ENCODE results near the gene SDK2.

The SDK2 gene

DNA sequence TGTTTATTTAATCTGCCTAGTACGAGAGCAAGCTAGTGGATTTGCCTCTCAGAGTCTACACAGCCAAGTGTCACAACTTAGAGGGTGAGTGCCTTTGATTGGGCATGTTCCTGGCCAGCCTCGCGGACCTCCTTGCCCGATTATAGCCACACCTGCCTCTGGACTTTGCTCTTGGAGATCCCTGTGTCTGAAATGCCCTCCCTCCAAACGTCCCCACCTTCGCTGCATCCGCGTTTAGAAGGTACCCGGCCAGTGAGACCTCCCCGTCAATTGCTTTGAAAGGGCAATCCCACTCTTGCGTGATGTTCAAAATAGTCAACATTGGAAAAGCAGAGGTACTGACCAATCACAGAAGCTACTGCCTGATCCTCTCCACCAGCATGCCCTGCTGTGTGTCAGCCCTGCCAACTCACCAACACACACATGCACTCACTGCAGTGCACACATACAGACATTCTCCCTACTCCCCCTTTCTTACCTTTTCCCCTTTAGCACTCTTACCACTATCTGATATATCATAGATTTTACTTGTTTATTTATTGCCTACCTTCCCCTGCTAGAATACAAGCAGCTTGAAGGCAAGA lies 6.5 kb upstream of the SDK2 start:
- DNase-seq (ENCODE audit: low read depth): no peak

DNA sequence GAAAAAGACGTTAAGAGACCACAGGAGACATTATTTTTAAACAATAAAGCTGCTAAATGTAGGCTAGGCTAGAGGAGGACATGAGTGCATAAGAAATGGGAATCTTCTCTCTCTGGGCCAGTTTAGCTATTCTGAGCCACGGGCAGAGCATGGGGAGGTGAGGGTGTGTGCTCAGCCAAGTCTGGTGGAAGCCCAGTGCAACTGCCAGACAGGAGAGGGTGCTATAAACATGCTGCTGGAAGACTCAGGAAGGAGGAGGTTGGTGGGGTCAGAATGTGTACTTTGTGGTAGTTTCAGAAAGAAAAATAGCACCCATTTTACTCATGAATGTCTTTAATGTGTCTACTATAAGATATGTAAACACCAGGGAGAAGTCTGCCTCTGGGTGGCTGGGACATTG lies 5.9 kb upstream of the SDK2 start:
- no peak for DNase-seq (ENCODE audit: low read depth)

DNA sequence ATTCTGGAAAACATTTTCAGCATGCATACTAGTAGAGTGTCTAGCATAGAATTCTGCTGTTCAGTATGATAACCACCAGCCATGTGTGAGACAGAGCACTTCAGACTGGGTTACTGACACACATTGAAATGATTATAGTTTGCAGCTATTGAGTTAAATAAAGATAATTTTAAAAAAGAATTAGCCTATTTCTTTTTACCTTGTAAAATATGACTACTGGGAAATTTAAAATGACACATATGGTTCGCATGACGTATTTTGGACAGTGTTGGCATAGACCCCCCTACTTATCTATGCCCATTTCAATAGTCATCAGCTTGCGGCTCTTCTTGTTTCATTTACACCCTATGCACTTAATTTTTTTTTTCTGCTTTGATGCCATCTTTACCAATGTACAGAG lies 4.7 kb upstream of the SDK2 start:
- DNase-seq (ENCODE audit: low read depth): no peak

DNA sequence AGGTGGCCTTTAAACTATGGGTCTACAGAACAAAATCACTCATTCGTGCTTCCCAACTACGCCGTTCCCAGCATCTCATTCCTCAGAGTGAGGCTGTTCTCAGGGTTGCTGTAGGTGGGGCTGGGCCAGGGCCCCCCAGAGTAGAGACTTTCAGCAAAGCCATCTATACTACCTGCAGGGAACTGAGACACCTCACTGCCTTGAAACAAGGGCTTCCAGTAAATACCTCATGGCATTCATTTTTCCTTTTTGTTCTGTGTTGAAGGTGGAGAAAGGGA lies 4.2 kb upstream of the SDK2 start:
- no peak for DNase-seq (ENCODE audit: low read depth)

DNA sequence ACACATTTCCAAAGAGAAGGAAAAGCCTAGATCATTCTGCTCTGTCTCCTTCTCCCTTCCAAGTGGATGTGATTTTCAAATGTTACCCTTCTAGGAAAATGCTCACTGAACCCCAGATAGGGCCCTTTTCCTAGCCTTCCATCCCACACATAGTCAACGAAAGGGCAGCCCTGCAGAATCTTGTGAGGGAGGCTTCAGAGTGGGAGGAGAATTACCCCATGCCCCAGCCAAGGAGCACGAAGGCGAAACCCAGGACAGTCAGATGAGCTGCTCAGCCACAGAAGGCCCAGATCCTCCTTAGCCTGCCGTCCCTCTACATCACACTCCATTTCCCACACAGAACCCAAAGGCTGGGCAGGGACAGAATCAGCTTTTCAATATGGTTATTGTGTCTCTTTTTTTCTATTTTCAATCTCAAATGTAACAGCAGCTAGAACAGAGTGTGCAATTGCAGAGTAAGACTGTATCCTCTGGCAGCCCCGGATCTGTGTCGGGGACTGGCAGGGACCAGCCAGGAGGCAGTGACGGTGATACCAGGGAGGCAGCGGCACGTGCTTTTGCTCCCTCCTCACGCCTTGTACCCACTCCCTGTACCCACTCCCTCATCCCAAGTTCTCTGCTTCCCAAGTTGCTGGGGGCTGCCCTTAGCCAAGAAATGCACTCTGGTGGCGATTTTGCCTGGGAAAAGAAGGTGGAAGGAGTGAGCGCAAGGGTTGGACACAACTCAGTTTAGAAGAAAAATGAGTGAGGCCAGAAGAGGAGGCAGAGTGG lies 3.7 kb upstream of the SDK2 start:
- DNase-seq (ENCODE audit: low read depth): no peak

DNA sequence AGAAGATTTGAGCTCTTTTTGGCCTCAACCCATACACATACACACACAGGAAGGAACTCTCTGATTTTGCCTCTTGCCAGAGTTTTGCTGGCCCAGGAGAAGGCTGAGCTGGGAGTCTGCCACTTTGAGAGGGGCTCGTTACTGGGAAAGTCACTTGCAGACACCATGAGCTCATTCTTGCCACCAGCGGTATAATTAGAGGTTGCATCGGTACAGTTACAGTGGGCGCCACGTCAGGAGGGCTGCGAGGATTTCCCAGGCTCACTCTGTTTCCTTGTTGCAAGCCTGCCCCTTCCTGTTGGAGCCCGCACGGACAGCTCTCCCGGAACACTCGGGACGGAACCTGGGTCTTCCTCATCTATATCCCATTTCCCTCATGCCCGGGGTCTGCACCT lies 3.1 kb upstream of the SDK2 start:
- no peak for DNase-seq (ENCODE audit: low read depth)

DNA sequence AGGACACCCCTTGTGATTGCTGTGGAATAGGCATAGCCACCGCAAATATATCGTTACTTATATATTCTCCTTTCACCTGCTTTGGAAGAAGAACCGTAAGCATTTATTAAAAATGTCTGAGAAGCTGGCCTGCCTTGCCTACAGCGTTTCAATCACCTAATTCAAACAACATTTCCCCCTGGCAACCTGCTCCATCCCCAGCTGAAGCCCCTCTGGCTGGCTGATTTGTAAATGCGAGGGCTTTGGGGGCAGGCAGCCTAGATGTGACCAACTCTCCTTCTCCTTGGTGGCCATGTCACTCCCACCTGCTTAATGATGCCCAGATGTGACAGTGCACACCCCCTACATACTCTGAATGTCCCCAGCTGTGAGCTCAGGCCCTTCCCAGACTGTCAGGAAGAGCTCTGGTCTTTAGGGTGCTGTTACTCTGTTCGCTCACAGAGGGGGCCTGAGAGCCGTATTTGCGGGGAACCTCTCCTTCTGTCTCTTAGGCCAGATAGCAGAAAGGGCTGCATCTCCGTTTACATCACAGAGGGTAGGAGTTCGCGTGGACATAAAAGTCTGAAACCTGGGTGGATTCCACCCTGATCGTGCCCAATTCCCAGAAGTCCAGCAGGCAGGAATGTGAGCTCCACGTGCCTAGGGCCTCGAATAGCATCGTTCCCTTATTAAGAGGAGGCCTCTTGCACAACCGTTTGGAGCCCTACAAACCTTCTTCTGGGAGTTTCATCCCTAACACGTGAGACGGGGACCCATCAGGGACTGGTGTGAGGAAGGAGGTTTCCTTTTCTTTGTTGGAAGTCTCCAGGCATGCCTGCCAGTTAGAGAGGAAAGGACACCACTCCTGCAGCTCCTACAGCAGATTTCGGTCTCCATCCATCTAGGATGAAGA lies 2.4 kb upstream of the SDK2 start:
- DNase-seq (ENCODE audit: low read depth): no peak

DNA sequence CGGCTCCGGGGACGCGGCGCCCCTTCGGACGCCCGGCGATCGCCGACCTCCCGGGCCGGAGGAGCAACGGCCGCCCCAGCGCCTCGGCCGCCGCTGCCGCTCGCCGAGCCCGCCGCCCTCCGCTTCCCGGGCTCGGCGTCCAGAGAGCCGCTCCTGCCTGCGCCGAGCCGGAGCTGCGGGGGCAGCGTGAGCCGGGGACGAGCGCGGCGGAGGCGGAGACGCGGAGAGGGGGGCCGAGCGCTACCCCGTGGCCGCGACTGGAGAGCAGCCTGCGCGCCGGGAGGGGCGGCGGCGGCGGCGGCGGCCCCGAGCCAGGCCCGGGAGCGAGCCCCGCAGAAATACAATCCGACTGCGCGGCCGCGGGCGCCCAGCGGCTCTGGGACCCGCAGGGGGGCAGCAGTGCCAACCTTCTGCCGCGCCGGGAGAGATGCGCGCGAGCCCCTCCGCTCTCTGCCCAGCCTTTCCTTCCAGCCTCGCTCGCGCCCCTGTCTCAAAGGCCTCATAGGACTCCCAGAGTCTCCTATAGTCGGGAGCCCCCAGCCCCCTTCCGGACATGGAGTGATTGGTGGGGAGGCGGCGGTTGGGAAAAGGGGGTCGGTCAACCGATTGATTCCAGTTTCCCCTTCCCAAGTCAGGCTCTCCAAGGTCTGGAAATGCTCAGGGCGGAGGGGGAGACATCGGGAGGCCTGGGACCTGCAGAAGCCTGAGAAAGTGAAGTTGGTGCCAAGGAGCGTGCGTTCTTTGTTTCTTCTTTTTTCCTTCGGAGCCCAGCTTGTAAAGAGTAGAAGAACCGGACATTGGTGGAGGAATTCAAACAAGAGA lies 1.0 kb upstream of the SDK2 start:
- no peak for DNase-seq (ENCODE audit: low read depth)

DNA sequence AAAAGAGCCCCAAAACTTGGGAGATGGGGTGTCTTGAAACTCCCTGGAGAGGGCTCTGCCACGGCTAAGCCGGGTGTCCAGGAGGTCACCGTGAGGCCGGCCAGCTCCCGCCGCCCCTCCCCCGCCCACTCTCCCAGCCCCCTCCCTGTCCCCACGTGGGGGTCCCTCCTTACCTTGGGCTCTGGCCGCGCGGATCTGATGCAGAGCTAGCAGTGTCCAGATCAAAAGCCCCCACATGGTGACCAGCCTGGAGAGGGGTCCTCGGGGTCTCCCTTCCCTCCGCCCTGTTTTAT lies 447 bp downstream of the SDK2 start:
- DNase-seq (ENCODE audit: low read depth): no peak

DNA sequence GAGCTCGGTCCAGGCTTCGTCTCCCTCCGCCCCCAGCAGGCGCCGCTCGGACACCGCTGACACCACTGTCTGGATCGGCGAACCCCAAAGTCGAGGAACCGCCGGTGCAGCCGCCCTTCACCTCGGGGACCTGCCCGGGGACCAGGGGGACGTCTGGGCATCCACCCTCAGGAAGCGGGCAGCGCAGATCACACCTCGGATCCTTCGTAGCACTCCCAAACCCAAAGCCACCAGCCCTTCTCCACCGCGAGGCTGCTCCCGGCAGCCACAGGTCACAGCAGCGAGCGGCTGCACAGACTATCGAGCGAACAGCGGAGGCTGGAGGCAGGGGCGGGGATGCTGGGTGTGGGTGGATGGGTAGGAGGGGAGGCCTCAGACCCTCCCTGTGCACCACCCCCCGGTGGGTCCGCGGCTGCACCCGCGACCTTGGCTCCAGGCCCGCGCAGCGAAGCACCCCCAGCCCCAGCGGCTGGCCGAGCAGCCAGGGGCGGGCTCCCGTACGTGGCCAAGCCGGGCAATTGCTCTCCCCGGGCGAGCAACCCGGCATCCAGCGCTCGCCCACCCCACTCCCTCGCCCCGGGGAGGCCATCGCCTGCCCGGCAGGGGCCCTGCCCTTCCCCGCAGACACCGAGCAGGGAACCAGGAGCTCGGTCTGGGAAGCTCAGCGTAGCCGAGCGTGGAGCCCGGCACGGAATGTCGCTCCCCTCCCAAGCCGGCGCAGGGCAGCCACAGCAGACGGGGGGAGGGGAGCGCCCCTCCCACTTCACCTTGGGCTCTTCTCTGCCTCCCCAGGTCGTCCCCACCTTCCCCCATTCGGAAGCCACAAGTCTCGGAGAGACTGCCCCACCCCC lies 1.0 kb downstream of the SDK2 start:
- no peak for DNase-seq (ENCODE audit: low read depth)

DNA sequence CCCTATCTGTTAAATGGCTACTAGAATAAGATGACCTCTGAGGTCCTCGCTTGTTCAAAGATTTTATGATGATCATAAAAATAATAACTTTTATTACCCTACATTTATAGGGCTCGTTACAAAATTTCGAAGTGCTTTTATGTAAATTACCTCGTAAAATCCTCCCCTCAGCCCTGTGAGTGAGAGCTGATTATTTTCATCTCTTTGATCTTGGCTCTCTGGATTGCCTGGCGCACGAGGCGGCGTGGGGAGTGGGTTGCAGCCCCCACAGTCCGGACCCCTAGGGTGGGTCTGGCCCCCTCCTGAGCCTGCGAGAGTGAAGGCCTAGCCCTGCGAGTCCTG lies 1.6 kb downstream of the SDK2 start:
- no peak for DNase-seq (ENCODE audit: low read depth)

DNA sequence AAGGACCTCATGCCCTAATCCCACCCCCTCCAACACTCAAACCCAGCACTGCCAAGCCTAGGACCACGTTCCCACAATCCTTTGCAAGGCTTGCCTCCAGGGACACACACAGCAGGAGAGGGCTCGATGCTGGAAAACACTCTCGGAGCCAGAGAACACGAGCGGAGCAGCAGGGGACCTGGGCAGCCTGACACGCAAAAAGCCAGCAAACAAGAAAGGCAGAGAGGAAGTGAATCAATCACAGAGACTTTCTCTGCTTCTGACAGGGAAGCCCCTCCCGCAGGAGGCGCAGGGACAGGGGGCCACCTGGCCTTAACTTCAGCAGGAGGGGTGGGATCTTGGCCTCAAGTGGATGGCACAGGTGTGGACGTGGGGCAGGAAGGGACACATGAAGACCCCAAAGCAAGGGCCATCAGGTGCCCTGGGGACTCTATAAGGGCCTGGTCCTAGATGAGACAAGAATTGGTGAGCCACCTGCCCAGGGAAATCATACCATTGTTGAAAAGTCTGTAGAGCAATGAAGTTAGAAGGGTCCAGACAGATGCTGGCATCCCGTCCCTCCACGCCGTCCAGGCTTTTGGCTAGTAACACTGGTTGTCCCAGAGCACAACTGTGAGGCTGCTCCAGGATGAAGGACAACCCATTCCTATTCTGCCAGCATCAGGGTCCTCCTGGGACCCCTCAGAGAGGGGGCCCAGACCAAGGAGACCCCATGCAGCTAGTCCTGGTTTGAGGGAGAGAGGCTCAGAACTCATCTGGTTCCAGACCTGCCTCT lies 2.2 kb downstream of the SDK2 start:
- DNase-seq (ENCODE audit: low read depth): no peak

DNA sequence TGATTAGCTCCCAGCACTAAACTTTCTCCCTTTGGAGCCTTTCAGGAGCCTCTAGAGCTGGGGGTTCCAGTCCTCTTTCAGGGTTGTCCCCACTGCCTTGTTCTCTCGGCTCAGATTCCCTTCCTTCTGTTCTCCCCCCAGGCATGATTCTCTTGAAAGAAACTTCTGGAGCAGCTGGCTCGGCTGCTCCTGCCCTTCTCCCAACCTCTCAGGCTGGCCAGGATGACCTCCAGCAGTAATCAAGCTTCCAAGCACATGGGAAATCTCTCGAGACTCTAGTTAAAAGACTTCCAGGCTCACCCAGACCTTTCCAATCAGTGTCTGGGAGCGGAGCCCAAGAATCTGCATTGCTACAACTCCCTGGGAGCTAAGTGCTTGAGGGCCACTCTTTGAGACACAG lies 3.6 kb downstream of the SDK2 start:
- DNase-seq (ENCODE audit: low read depth): no peak

DNA sequence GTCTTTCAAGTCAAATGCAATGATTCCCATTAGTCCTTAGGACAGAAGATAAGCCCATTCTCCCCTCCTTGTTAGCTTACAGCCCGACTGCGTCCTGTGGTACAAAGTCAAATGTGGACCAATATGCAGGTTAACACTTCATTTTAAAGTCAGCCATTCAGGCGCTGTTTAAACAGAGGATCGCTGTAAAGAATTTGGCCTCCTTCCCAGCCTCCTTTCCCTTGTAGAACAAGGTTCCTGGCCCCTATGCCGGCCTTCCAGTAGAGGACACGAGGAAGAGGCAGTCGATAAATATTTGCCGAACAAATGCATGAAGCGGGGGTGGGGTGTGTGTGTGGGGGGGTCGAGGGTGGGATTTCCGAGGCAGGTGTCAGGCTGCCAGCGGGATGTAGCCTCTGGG lies 4.3 kb downstream of the SDK2 start:
- DNase-seq (ENCODE audit: low read depth): no peak

DNA sequence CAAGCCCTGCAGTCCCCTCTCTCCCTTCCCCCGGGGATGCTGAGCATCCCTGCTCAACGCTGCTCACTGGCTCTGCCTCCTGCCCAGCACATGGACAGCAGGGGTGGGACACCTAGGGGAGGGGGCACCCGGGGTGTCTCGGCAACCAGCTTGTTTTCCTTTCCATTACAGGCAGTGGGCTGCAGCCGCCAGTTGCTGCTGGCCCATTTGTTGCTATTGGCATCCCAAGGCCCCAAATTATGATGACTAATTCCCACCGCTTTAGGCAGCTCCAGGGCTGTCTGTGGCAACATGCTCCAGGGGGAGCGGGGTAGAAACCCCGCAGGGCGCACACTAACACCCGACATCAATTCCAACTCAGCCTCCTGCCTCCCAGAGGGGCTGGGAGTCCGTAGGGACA lies 4.9 kb downstream of the SDK2 start:
- DNase-seq (ENCODE audit: low read depth): no peak

DNA sequence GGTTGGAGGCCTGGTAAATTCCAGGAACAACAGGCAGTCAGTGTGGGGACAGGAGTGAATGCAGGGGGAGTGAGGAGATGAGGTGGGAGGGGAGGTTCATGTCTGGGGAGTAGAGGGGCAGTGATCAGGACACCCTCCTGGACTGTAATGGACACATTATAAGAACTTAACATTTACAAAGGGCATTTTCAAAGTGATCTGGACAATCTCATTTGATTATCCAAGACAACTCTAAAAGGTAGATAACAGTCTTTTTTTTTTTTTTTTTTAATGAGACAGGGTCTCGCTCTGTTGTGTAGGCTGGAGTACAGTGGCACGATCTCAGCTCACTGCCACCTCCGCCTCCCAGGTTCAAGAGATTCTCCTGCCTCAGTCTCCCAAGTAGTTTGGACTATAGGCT lies 5.7 kb downstream of the SDK2 start:
- no peak for DNase-seq (ENCODE audit: low read depth)

DNA sequence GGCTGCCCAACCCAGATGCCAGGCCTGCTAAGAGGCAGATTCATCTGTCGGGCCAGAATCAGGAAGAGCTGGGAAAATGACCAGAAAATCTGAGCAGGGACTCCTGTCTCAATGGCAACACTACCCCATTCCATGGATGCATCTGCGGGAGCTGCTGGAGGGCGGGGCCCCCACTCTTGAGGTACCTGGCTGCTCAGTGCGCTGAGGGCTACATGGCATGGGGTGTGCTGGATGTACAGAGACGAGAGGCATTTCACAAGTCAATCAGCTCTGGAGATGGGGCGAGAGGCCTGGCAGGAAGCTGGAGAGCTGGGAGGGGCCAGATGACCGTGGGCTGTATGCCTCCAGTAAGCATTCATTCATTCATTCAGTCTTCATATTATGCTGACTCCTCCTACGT lies 6.4 kb downstream of the SDK2 start:
- no peak for DNase-seq (ENCODE audit: low read depth)

DNA sequence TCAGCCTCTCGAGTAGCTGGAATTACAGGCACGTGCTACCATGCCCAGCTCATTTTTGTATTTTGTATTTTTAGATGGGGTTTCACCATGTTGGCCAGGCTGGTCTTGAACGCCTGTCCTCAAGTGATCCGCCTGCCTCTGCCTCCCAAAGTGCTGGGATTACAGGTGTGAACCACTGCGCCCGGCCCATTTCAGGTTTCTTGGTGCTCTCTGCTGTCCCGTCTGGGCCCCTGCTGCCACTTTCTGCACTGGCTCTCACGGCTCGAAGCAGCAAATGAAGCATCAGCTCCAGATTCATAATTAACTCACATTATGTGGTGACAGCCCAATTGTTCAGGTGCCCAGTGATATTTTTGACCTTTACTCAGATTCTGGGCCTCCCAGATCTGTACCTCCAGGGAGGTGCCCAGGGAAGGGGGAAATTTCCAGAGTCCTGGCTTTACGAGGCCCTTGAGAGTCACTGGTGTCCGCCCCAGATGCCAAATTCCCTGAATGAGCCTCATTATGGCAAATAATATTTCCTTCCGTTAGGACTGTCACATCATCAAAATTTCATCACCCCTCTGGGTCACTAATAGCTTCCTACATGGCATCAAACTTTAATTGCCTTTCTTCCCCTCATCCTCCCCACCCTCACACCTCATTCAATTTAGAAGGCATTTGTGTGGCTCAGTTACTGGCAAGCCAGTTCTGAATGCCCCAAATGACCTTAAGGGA lies 9.0 kb downstream of the SDK2 start:
- no peak for DNase-seq (ENCODE audit: low read depth)

DNA sequence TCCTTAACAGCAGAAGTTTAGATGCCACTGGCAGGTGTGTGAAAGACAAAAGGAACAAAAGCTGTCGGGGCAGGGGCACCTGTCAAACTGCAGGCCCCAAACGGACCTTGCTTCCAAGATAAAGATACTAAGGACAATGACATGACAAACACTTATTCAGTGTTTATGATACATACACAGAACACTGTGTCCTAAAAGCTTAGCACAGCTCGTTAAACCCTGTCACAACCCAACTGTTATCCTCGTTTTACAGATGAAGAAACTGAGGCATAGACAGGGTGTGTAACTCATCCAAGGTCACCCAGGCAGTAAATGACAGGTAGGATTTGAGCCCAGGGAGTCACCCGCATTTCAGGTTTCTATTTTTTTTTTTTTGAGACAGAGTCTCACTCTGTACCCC lies 9.6 kb downstream of the SDK2 start:
- no peak for DNase-seq (ENCODE audit: low read depth)

DNA sequence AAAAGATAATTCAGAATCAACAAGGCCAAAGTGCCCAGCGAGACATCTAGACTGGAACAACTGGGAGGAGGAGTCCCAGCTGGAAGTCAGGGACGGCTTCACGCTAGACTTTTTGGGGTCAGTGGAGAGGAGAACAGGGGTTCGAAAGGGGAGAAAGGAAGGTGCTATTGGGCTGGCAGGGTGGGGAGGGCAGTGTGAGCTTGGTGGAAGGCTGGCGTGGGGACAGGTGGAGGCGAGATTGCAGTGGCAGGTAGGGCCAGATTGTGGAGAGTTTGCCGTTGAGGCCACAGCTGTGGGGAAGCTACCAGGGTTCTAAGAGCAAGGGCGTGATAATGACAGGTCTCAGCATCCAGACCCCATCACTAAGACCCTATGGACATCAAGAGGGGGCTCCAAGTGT lies 10.5 kb downstream of the SDK2 start:
- no peak for DNase-seq (ENCODE audit: low read depth)

DNA sequence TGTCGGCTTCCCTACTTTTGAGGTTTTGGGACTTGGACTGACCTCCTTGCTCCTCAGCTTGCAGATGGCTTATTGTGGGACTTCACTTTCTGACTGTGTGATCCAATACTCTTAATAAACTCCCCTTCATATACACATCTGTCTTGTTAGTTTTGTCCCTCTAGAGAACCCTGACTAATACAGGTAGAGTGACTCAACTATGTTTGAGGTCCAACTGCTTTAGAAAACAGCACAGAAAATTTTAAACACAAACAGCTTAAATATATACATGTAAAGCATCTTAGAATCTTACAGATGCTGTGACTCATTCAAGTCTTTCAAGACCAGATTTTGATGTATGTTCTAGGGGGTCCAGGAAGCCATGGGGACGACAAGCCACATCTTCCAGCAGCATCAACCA lies 11.7 kb downstream of the SDK2 start:
- no peak for DNase-seq (ENCODE audit: low read depth)

Data from stimulated activated CD8-positive, alpha-beta memory T cell treated with anti-CD3 and anti-CD28 coated beads, Interleukin-15, amount 100 ng/mL, for 24 hours (primary cell).